SK-N-SH treated with all-trans-retinoic acid at 6 μM for 48 hours (cell line): Measurements from ENCODE around the gene HAUS6.

ENCODE experiments used
- ATAC-seq: fragments of 200-7000 bp; cut with Tn5 transposase; 3 replicates; pipeline ENCODE4 v1.9.1; 2020; ENCODE audit warnings: mild to moderate bottlenecking, moderate library complexity
- ARNTL ChIP-seq: fragments of 450-650 bp; formaldehyde crosslinking; IDR thresholded peaks from 2 replicates; pipeline ENCODE4 v1.5.0; 2020; ENCODE audit warnings: low read depth, mild to moderate bottlenecking, moderate library complexity, borderline replicate concordance
- BACH2 ChIP-seq: fragments of 250-450 bp; sonication (Bioruptor Pico); IDR thresholded peaks from 2 replicates; pipeline ENCODE4 v1.9.0; 2021; ENCODE audit warnings: mild to moderate bottlenecking, borderline replicate concordance
- CREB5 ChIP-seq: fragments of 250-450 bp; sonication (Bioruptor Pico); IDR thresholded peaks from 2 replicates; pipeline ENCODE4 v1.5.1; 2020; ENCODE audit warnings: low read depth, mild to moderate bottlenecking, moderate library complexity
- CSRNP3 ChIP-seq: fragments of 250-450 bp; sonication (Bioruptor Pico); IDR thresholded peaks from 2 replicates; pipeline ENCODE4 v1.5.1; 2021; ENCODE audit warnings: mild to moderate bottlenecking, moderate library complexity
- OSR1 ChIP-seq: fragments of 250-450 bp; sonication (Bioruptor Pico); IDR thresholded peaks from 2 replicates; pipeline ENCODE4 v1.8.0; 2022; ENCODE audit warnings: moderate library complexity, mild to moderate bottlenecking, inconsistent platforms
- PATZ1 ChIP-seq: fragments of 250-450 bp; sonication (Bioruptor Pico); IDR thresholded peaks from 2 replicates; pipeline ENCODE4 v1.8.0; 2020; ENCODE audit warnings: mild to moderate bottlenecking, moderate library complexity, borderline replicate concordance
- POU6F1 ChIP-seq: fragments of 250-450 bp; sonication (Bioruptor Pico); IDR thresholded peaks from 2 replicates; pipeline ENCODE4 v1.8.0; 2021; ENCODE audit warnings: low read depth, mild to moderate bottlenecking, moderate library complexity, borderline replicate concordance
- RARB ChIP-seq: fragments of 250-450 bp; sonication (Bioruptor Pico); IDR thresholded peaks from 2 replicates; pipeline ENCODE4 v1.8.0; 2021; ENCODE audit warnings: mild to moderate bottlenecking, moderate library complexity
- SNAI2 ChIP-seq: fragments of 250-450 bp; sonication (Bioruptor Pico); IDR thresholded peaks from 2 replicates; pipeline ENCODE4 v1.5.0; 2020; ENCODE audit warnings: mild to moderate bottlenecking, moderate library complexity
- TCF4 ChIP-seq: fragments of 250-450 bp; sonication (Bioruptor Pico); IDR thresholded peaks from 2 replicates; pipeline ENCODE4 v1.8.0; 2021; ENCODE audit warnings: mild to moderate bottlenecking, moderate library complexity, borderline replicate concordance
- TOX ChIP-seq: fragments of 250-450 bp; sonication (Bioruptor Pico); IDR thresholded peaks from 2 replicates; pipeline ENCODE4 v1.8.0; 2021; ENCODE audit warnings: mild to moderate bottlenecking, moderate library complexity, borderline replicate concordance
- TSHZ2 ChIP-seq: fragments of 250-450 bp; sonication (Bioruptor Pico); IDR thresholded peaks from 2 replicates; pipeline ENCODE4 v1.5.0; 2020; ENCODE audit warnings: mild to moderate bottlenecking, moderate library complexity
- ZC3H10 ChIP-seq: fragments of 250-450 bp; sonication (Bioruptor Pico); IDR thresholded peaks from 2 replicates; pipeline ENCODE4 v1.5.1; 2021; ENCODE audit warnings: mild to moderate bottlenecking, moderate library complexity
- ZFP3 ChIP-seq: fragments of 250-450 bp; sonication (Bioruptor Pico); IDR thresholded peaks from 2 replicates; pipeline ENCODE4 v1.5.0; 2020; ENCODE audit warnings: mild to moderate bottlenecking, moderate library complexity
- ZFP30 ChIP-seq: fragments of 450-650 bp; formaldehyde crosslinking; IDR thresholded peaks from 2 replicates; pipeline ENCODE4 v1.5.0; 2022; ENCODE audit warnings: mild to moderate bottlenecking, moderate library complexity

Gene HAUS6

GRCh38 chr9:19119801-19120440 is 17.2 kb upstream of the HAUS6 start:
- TF ChIP-seq PATZ1 (CRISPR knock-in tag) (no peak), CREB5 (CRISPR knock-in tag) (no peak), TCF4 (CRISPR knock-in tag) (no peak), RARB (CRISPR knock-in tag) (no peak)
- TF ChIP-seq, all 23 proteins: peak for 0
- no peak for ATAC-seq

GRCh38 chr9:19119246-19119645 is 16.5 kb upstream of the HAUS6 start:
- ATAC-seq: no peak
- TF ChIP-seq OSR1 (no peak), SNAI2 (CRISPR knock-in tag) (no peak), ZFP30 (CRISPR knock-in tag) (no peak), ARNTL (CRISPR knock-in tag) (no peak), ZFP3 (no peak), TOX (CRISPR knock-in tag) (no peak), PATZ1 (CRISPR knock-in tag) (no peak), CREB5 (CRISPR knock-in tag) (no peak), ZC3H10 (no peak), RARB (CRISPR knock-in tag) (no peak), POU6F1 (CRISPR knock-in tag) (no peak), TSHZ2 (no peak), BACH2 (CRISPR knock-in tag) (no peak), CSRNP3 (CRISPR knock-in tag) (no peak)
- TF ChIP-seq, all 23 proteins: peak for 0
